Calu3 (cell line): ENCODE measurements around the gene SLC25A36. TPM values are rescaled to one million over a fixed set of nuclear protein-coding genes. Genes with fewer than 3 reads are reported as not detected.

ENCODE experiments used
- BruUV-seq: library from RNA; stranded (reverse); fragments of 400-500 nt; replicated peaks from 2 replicates; lab custom pipeline; 2021; lab: Mats Ljungman, UMichigan
- CTCF ChIA-PET: fragments of 300-600 bp; sonication (Branson Sonifier 250); formaldehyde crosslinking; loops from one replicate; lab custom pipeline; 2022; ENCODE audit warnings: antibody characterized with exemption; lab: Charles Lee
- DNase-seq: peaks from one replicate; pipeline ENCODE4 v3.0.0; 2022
- H3K27ac Mint-ChIP-seq: one replicate; pipeline ENCODE4 v1.8.0; 2022; ENCODE audit warnings: mixed read lengths; ENCODE audit not compliant: unreplicated experiment
- H3K27me3 Mint-ChIP-seq: one replicate; pipeline ENCODE4 v1.8.0; 2022; ENCODE audit warnings: mixed read lengths; ENCODE audit not compliant: unreplicated experiment
- H3K36me3 Mint-ChIP-seq: one replicate; pipeline ENCODE4 v1.8.0; 2022; ENCODE audit warnings: mild to moderate bottlenecking, moderate library complexity, mixed read lengths; ENCODE audit not compliant: insufficient read depth, unreplicated experiment
- H3K4me1 Mint-ChIP-seq: one replicate; pipeline ENCODE4 v1.8.0; 2022; ENCODE audit warnings: mild to moderate bottlenecking, low read depth, mixed read lengths; ENCODE audit not compliant: unreplicated experiment
- H3K4me3 Mint-ChIP-seq: one replicate; pipeline ENCODE4 v1.8.0; 2022; ENCODE audit warnings: mild to moderate bottlenecking, low read depth, moderate library complexity, mixed read lengths; ENCODE audit not compliant: unreplicated experiment
- H3K9me3 Mint-ChIP-seq: one replicate; pipeline ENCODE4 v1.8.0; 2022; ENCODE audit warnings: low read depth, mixed read lengths; ENCODE audit not compliant: unreplicated experiment
- intact Hi-C: fragments of 100-400 bp; cut with micrococcal nuclease; formaldehyde crosslinking; loops from one replicate; pipeline ENCODE4 v1.10.0; 2022; ENCODE audit not compliant: unreplicated experiment
- total RNA-seq: library from RNA; stranded (reverse); gene quantifications from 2 replicates; pipeline ENCODE4 v1.2.3, GENCODE V29; 2022
- TF ChIP-seq, protein P1 (sequence below): fragments of 200-600 bp; IDR thresholded peaks from one replicate; pipeline ENCODE4 v1.8.0; 2022; ENCODE audit warnings: antibody characterized with exemption; ENCODE audit not compliant: unreplicated experiment

SLC25A36 gene
- total RNA-seq, 1 experiment from 2014 or later, result 114 TPM

- CTCF ChIA-PET, result interaction anchor here (0.7 to 1.2 kb wide), 2 partner anchors 9 to 19 kb away, joined by 3 read pairs; no protein-coding TSS in a partner anchor
Observed at GRCh38 chr3:141009496-141009895, 67.9 kb downstream of the SLC25A36 start.

DNA sequence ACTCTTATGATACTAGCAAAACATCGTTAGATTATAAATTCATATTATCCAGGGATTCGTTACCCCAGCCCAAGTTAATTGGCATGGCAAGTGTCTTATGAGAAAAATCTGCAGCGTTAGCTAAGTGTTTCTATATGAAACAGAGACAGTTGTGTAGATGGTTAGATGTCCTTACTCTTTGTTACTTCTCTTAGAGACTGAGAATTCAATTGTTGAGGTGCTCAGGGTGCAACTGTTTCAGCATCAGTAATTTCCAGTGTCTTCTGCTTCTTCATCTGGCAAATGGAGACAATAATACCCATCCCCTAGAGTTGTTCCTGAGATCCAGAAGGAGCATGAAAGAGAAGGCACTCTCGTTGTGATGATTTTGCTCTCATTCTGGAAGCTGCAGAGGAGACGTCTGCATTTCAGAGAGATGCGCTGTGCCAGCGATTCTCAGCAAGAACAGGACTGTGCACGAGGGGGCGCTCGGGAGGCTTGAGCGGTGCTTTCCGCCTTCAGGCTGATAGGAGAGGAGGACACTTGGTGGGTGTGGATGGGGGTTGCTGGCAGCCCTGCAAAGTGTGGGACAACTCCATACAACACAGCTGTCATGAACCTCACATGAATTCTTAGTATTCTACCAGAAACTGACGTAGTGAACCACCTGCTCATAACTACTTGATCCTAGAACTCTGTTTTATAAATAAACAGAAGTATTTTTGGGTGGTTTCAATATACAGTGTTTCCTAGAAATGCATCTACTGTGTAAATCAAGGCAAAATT lies 69.8 kb downstream of the SLC25A36 start:
- peak; percentile 94 for DNase-seq
- Mint-ChIP-seq H3K4me1 (no peaks in the 10 kb centered on the region), H3K9me3 (no peaks in the 10 kb centered on the region), H3K27ac (no peak overlapping the region), H3K4me3 (no peak overlapping the region), H3K36me3 (no peaks in the 10 kb centered on the region), H3K27me3 (peaks cover 84% of the 10 kb centered on the region)
- BruUV-seq, result no TSS peak
- TF ChIP-seq, protein P1, sequence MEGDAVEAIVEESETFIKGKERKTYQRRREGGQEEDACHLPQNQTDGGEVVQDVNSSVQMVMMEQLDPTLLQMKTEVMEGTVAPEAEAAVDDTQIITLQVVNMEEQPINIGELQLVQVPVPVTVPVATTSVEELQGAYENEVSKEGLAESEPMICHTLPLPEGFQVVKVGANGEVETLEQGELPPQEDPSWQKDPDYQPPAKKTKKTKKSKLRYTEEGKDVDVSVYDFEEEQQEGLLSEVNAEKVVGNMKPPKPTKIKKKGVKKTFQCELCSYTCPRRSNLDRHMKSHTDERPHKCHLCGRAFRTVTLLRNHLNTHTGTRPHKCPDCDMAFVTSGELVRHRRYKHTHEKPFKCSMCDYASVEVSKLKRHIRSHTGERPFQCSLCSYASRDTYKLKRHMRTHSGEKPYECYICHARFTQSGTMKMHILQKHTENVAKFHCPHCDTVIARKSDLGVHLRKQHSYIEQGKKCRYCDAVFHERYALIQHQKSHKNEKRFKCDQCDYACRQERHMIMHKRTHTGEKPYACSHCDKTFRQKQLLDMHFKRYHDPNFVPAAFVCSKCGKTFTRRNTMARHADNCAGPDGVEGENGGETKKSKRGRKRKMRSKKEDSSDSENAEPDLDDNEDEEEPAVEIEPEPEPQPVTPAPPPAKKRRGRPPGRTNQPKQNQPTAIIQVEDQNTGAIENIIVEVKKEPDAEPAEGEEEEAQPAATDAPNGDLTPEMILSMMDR, result peak; percentile 96
- intact Hi-C loops, result loop anchor here (1.0 kb wide), 2 partner anchors 94 to 181 kb away; no protein-coding TSS in a partner anchor
- CTCF ChIA-PET, result interaction anchor here (0.8 to 1.2 kb wide), 3 partner anchors 12 to 94 kb away, joined by 3 read pairs; no protein-coding TSS in a partner anchor

More at GRCh38 chr3:141009496-141009895, 67.9 kb downstream of the SLC25A36 start:
- Mint-ChIP-seq H3K9me3 (no peaks in the 10 kb centered on the region), H3K4me1 (no peaks in the 10 kb centered on the region), H3K36me3 (no peaks in the 10 kb centered on the region), H3K4me3 (no peak overlapping the region), H3K27me3 (peaks cover 86% of the 10 kb centered on the region), H3K27ac (no peak overlapping the region)
- BruUV-seq, result no TSS peak
- no peak for DNase-seq
- TF ChIP-seq, protein P1, result no peak
- intact Hi-C loops, result no loop called here

- CTCF ChIA-PET, result interaction anchor here (1.1 to 1.2 kb wide), 2 partner anchors 28 to 94 kb away, joined by 3 read pairs; no protein-coding TSS in a partner anchor
- no peak for DNase-seq
- H3K36me3 Mint-ChIP-seq, result no peaks in the 10 kb centered on the region
- H3K27ac Mint-ChIP-seq, result no peak overlapping the region
- no peak overlapping the region for H3K4me3 Mint-ChIP-seq
- H3K9me3 Mint-ChIP-seq, result no peaks in the 10 kb centered on the region
- BruUV-seq, result no TSS peak
- no peaks in the 10 kb centered on the region for H3K4me1 Mint-ChIP-seq
- intact Hi-C loops, result loop anchor here (1.0 kb wide), 2 partner anchors 93 to 180 kb away; no protein-coding TSS in a partner anchor
- TF ChIP-seq, protein P1, result no peak
- H3K27me3 Mint-ChIP-seq, result peaks cover 84% of the 10 kb centered on the region
Observed at GRCh38 chr3:141011997-141012262, 70.3 kb downstream of the SLC25A36 start.

DNA sequence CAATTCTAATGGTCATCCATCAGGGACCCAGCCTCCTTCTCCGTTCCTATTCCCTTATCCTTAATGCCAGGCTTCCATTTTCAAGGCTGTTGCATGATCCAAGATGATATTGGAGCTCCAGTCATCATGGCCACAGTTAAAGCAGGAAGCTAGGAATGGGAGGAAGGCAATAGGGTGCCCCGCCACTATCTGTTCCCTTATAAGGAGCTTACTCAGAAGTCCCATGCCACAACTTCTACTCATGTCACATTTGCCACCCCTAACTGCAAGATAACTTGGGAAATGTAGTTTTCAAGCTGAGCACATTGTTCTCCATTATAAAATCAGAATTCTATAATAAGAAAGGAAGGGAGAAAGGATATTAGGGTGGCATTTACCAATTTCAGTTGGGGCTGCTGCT lies 70.9 kb downstream of the SLC25A36 start:
- no peak overlapping the region for H3K4me3 Mint-ChIP-seq
- BruUV-seq, result no TSS peak
- no peaks in the 10 kb centered on the region for H3K4me1 Mint-ChIP-seq
- H3K36me3 Mint-ChIP-seq, result no peaks in the 10 kb centered on the region
- no peaks in the 10 kb centered on the region for H3K9me3 Mint-ChIP-seq
- intact Hi-C loops, result no loop called here
- TF ChIP-seq, protein P1, result no peak
- DNase-seq, result no peak
- peaks cover 84% of the 10 kb centered on the region for H3K27me3 Mint-ChIP-seq
- CTCF ChIA-PET, result interaction anchor here (1.1 kb wide), 1 partner anchor 27 kb away, joined by 3 read pairs; no protein-coding TSS in a partner anchor
- H3K27ac Mint-ChIP-seq, result no peak overlapping the region
